Gastroesophageal sphincter (tissue), 4 donors: ENCODE data around the gene UBE2E3. TPM values are rescaled to one million over a fixed set of nuclear protein-coding genes. Genes with fewer than 3 reads are reported as not detected.

ENCODE experiments used
- ATAC-seq: fragments of 150-250 bp; one replicate; pipeline ENCODE4 v1.9.1; 2016; ENCODE audit warnings: mild to moderate bottlenecking, moderate library complexity
- H3K27ac ChIP-seq, 4 donors: fragments of 200-600 bp; sonication (generic) in 3 of 4; 1 replicate in 3 of 4; 2 replicates in 1 of 4; pipeline ENCODE4 v1.5.1; 2016 to 2019
- H3K27me3 ChIP-seq: fragments of 200-600 bp; sonication (generic); one replicate; pipeline ENCODE4 v1.5.1; 2019
- H3K36me3 ChIP-seq, 2 donors: fragments of 200-600 bp; sonication (generic); one replicate each; pipeline ENCODE4 v1.5.1; 2019; ENCODE audit warnings: control low read depth in 1 of 2
- H3K4me1 ChIP-seq, 3 donors: fragments of 200-600 bp; sonication (generic); 1 replicate in 2 of 3; 2 replicates in 1 of 3; pipeline ENCODE4 v1.5.1; 2016 to 2019; ENCODE audit warnings: control low read depth in 2 of 3
- H3K4me3 ChIP-seq, 2 donors: fragments of 200-600 bp; sonication (generic); one replicate each; pipeline ENCODE4 v1.5.1; 2019; ENCODE audit warnings: mild to moderate bottlenecking in 1 of 2, moderate library complexity in 1 of 2
- H3K9me3 ChIP-seq, 3 donors: fragments of 200-600 bp; sonication (generic); one replicate each; pipeline ENCODE4 v1.5.1; 2017 to 2019; ENCODE audit warnings: control low read depth in 2 of 3
- EP300 ChIP-seq: sonication (generic); formaldehyde crosslinking; IDR thresholded peaks from one replicate; pipeline ENCODE4 v1.6.1; 2017; ENCODE audit warnings: antibody characterized with exemption, mild to moderate bottlenecking
- POLR2A ChIP-seq, 2 donors: fragments of 450-650 bp; IDR thresholded peaks; one replicate each; pipeline ENCODE4 v1.6.1; 2017; ENCODE audit warnings: antibody characterized with exemption in 2 of 2, mild to moderate bottlenecking in 2 of 2, moderate library complexity in 1 of 2
- POLR2AphosphoS5 ChIP-seq: sonication (generic); formaldehyde crosslinking; IDR thresholded peaks from one replicate; pipeline ENCODE4 v1.6.1; 2017; ENCODE audit warnings: antibody characterized with exemption
- WGBS, 2 donors: methylation state at CpG; one replicate each; pipeline ENCODE4 v1.1.5; 2018; ENCODE audit warnings: low coverage in 1 of 2; 5-methylcytosine and 5-hydroxymethylcytosine counted together
- total RNA-seq, 4 donors: library from RNA; depleted of rRNA; stranded (reverse); fragments of >200 nt; gene quantifications; one replicate each; pipeline ENCODE4 v1.1.0, GENCODE V29; 2016
- TF ChIP-seq, protein P1 (sequence below), 4 experiments: fragments of 200-600 bp in 2 of 4; fragments of 450-650 bp in 2 of 4; sonication (generic) in 1 of 4; IDR thresholded peaks; one replicate each; pipeline ENCODE4 v1.5.1; 2017 to 2019; ENCODE audit warnings: antibody characterized with exemption in 4 of 4, mild to moderate bottlenecking in 2 of 4, moderate library complexity in 2 of 4

The UBE2E3 gene
- total RNA-seq, 4 donors from 2014 or later = 29.9 to 53.5 (median 42.2) TPM

DNA sequence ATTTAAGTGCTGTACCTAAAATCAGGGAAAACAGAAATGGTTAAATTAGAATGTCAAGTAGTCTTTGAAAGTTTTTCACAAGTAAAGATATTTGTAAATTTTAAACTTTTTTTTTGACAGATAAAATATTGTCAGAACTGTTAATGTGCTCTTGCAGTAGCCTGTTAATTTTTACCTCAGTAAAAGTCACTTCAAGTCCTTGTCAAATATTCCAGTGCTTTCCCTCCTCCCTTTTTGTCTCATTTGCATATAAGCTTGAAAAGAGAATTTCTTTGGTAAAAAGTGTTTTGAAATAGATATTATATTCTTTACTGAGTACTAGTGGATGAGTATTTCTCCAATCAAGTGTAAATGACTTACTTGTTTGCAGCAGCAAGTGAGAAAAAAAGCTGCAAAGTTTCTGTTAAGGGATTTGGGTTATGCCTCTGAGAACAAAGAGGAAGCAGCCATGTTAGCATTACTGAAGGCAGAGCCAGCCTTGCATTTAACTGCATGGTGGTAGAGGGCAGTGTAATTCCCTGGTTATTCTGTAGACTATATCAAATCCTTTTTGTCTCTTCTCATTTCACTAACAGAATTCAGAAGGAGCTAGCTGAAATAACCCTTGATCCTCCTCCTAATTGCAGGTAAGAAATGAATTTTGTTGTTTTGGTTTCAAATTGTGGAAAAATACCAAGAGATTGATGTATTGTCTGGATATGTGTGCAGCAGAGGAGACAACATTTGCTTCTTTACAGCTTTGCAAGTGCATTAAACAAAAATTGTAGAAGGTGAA lies 3.2 kb downstream of the UBE2E3 start:
- Histone ChIP-seq H3K9me3 (no peaks in the 10 kb centered on the region), H3K36me3 (no peaks in the 10 kb centered on the region), H3K27me3 (no peaks in the 10 kb centered on the region), H3K27ac (no peak overlapping the region), H3K4me3 (no peak overlapping the region), H3K4me1 (peaks cover 14 to 66% (median 27%) of the 10 kb centered on the region in 3 donors)
- TF ChIP-seq, protein P1, sequence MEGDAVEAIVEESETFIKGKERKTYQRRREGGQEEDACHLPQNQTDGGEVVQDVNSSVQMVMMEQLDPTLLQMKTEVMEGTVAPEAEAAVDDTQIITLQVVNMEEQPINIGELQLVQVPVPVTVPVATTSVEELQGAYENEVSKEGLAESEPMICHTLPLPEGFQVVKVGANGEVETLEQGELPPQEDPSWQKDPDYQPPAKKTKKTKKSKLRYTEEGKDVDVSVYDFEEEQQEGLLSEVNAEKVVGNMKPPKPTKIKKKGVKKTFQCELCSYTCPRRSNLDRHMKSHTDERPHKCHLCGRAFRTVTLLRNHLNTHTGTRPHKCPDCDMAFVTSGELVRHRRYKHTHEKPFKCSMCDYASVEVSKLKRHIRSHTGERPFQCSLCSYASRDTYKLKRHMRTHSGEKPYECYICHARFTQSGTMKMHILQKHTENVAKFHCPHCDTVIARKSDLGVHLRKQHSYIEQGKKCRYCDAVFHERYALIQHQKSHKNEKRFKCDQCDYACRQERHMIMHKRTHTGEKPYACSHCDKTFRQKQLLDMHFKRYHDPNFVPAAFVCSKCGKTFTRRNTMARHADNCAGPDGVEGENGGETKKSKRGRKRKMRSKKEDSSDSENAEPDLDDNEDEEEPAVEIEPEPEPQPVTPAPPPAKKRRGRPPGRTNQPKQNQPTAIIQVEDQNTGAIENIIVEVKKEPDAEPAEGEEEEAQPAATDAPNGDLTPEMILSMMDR (IDR thresholded peaks at IDR 0.05) = peak in 1 of 4 experiments; percentile 50
- no peak for TF ChIP-seq POLR2AphosphoS5
- no peak for ATAC-seq

DNA sequence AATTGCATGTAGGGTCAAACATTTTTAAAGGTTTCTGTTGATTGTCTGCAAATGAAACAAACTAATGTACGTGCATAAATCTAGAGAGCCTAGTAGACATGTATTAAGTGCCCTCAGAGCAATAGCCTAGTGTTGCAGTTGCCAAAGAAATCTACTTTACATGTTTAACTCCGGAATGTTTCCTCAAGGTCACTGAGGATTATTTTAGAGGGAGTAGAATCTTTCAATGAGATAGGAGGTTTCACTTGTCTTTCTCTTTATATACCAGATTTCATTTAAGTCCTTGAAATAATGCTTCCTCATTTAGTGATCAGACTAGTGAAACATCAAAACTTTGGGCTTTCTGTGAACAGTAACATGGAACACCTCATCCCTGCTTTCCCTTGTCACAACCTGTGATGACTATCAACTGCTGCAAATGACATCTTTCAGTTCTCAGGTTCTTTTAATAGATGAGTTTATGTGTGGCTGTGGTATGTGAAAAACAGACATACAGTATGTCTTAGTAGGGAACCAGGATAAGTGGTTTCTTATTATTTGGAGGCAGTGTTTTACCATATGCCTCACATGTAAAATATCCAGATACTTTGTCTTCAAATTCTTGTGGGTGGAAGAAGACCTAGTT lies 5.5 kb downstream of the UBE2E3 start:
- WGBS, 2 donors = 45 to 63% methylated on average over 2 of the region's 2 CpGs
- Histone ChIP-seq H3K4me3 (no peak overlapping the region), H3K9me3 (no peaks in the 10 kb centered on the region), H3K27me3 (no peaks in the 10 kb centered on the region), H3K36me3 (no peaks in the 10 kb centered on the region), H3K27ac (no peak overlapping the region), H3K4me1 (peaks cover 14 to 53% (median 27%) of the 10 kb centered on the region in 3 donors)
- TF ChIP-seq, protein P1 (IDR thresholded peaks at IDR 0.05) = no peak
- TF ChIP-seq POLR2A (IDR thresholded peaks at IDR 0.05) (no peak), EP300 (no peak), POLR2AphosphoS5 (no peak)
- ATAC-seq = no peak

DNA sequence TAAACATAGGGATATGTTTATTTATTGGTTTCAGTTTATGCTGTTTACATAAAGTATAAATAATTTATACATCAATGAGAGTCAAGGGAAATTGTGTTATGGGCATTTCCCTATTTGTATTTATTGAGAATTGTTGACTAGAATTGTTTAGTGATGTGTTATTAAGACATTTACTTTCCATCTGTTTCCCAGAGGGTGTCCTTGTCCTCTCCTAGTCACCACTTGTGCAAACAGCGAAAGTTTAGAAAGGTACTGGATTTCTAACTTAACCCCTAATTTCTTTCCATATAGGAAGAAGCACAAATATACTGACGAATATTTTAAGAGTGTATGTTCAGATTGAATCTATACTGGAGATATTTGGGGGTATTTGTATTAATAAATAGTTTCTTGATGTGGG lies 6.7 kb downstream of the UBE2E3 start:
- Histone ChIP-seq H3K36me3 (no peaks in the 10 kb centered on the region), H3K4me3 (no peak overlapping the region), H3K4me1 (peaks cover 12 to 53% (median 26%) of the 10 kb centered on the region in 3 donors), H3K9me3 (no peaks in the 10 kb centered on the region), H3K27me3 (no peaks in the 10 kb centered on the region), H3K27ac (no peak overlapping the region)
- WGBS, 2 donors = 95 to 100% methylated on average over 2 of the region's 2 CpGs
- ATAC-seq = no peak
- TF ChIP-seq POLR2A (IDR thresholded peaks at IDR 0.05) = no peak
- TF ChIP-seq, protein P1 (IDR thresholded peaks at IDR 0.05) = no peak
- TF ChIP-seq EP300 = no peak
- no peak for TF ChIP-seq POLR2AphosphoS5

DNA sequence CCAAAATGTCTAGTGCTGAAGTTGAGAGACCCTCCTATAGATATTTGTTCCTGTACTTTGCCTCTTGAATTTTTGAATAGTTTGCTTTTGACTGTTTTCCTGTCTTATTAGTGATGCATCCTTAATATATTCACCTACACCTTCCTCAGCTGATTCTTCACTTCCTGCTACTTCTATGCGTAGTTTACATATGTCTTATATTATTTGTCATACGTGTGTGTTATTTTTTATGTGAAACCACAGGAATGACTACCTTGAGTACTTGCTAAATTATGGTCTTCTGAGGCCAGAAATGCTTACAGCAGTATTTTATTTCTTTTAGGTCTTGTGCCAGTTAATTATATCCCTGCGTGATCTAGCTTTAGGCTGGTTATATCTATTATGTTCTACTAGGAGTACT lies 9.9 kb downstream of the UBE2E3 start:
- H3K4me1 ChIP-seq = peaks cover 4 to 47% (median 5%) of the 10 kb centered on the region in 3 donors
- ATAC-seq = no peak
- 63 to 74% methylated on average over 3 of the region's 3 CpGs for WGBS, 2 donors

More for the DNA sequence above, 9.9 kb downstream of the UBE2E3 start:
- no peaks in the 10 kb centered on the region for H3K27me3 ChIP-seq
- H3K9me3 ChIP-seq = no peaks in the 10 kb centered on the region
- TF ChIP-seq POLR2A (IDR thresholded peaks at IDR 0.05) = no peak
- TF ChIP-seq, protein P1 (IDR thresholded peaks at IDR 0.05) = no peak
- TF ChIP-seq POLR2AphosphoS5 = no peak
- no peak for TF ChIP-seq EP300
- no peak overlapping the region for H3K27ac ChIP-seq
- no peak overlapping the region for H3K4me3 ChIP-seq
- no peaks in the 10 kb centered on the region for H3K36me3 ChIP-seq
